HepG2 (cell line): ENCODE data around the gene SMAD6. TPM values are rescaled to one million over a fixed set of nuclear protein-coding genes. Genes with fewer than 3 reads are reported as not detected.

Experiments used
- ASH2L ChIP-seq: fragments of 300-600, 200-600 bp; sonication (generic); IDR thresholded peaks from 2 replicates; pipeline ENCODE4 v1.7.0; 2017; ENCODE audit warnings: low read depth, mild to moderate bottlenecking, moderate library complexity, mixed read lengths, low read length; ENCODE audit not compliant: insufficient read length
- CCAR2 ChIP-seq: fragments of 200-400 bp; formaldehyde crosslinking; optimal IDR thresholded peaks from 2 replicates; pipeline ENCODE3; 2018; ENCODE audit warnings: low read depth, mild to moderate bottlenecking, low read length, moderate library complexity
- DR1 ChIP-seq: sonication (generic); formaldehyde crosslinking; IDR thresholded peaks from 2 replicates; pipeline ENCODE4 v1.8.0; 2021; ENCODE audit warnings: mild to moderate bottlenecking, missing genetic modification reagents, inconsistent platforms
- EP300 ChIP-seq, 3 experiments: sonication (generic) in 1 of 3; formaldehyde crosslinking in 1 of 3; IDR thresholded peaks; 2 replicates each; pipeline versions ENCODE4 v1.5.1 to v1.6.1; 2011 to 2020; ENCODE audit warnings: low read depth in 2 of 3, low read length in 2 of 3, borderline replicate concordance in 1 of 3, improper control_type of control experiment in 1 of 3, mild to moderate bottlenecking in 1 of 3, missing genetic modification reagents in 1 of 3, moderate library complexity in 1 of 3
- ESRRA ChIP-seq: sonication (generic); formaldehyde crosslinking; IDR thresholded peaks from 2 replicates; pipeline ENCODE4 v1.5.1; 2020; ENCODE audit warnings: mild to moderate bottlenecking, low read depth, missing genetic modification reagents
- FOXC1 ChIP-seq: sonication (generic); formaldehyde crosslinking; IDR thresholded peaks from 2 replicates; pipeline ENCODE4 v1.8.0; 2022; ENCODE audit warnings: mild to moderate bottlenecking, missing genetic modification reagents, borderline replicate concordance
- GFI1 ChIP-seq: sonication (generic); formaldehyde crosslinking; IDR thresholded peaks from 2 replicates; pipeline ENCODE4 v1.5.0; 2020; ENCODE audit warnings: missing genetic modification reagents, mild to moderate bottlenecking, borderline replicate concordance
- HMG20A ChIP-seq: IDR thresholded peaks from 2 replicates; pipeline ENCODE4 v1.6.1; 2016; ENCODE audit warnings: borderline replicate concordance
- KDM1A ChIP-seq: IDR thresholded peaks from 2 replicates; pipeline ENCODE4 v1.6.1; 2016; ENCODE audit warnings: missing compliant biosample characterization
- PPARG ChIP-seq: conservative IDR thresholded peaks from 2 replicates; pipeline ENCODE4 v1.6.1; 2016; ENCODE audit warnings: missing biosample characterization, missing genetic modification reagents
- RORA ChIP-seq: sonication (generic); formaldehyde crosslinking; IDR thresholded peaks from 2 replicates; pipeline ENCODE4 v1.5.0; 2020; ENCODE audit warnings: mild to moderate bottlenecking, missing genetic modification reagents, moderate library complexity
- SIN3B ChIP-seq: fragments of 150-350 bp; IDR thresholded peaks from 2 replicates; pipeline ENCODE4 v1.6.1; 2014; ENCODE audit warnings: low read length
- SMAD9 ChIP-seq: sonication (generic); formaldehyde crosslinking; IDR thresholded peaks from 2 replicates; pipeline ENCODE4 v1.5.1; 2020; ENCODE audit warnings: mild to moderate bottlenecking, missing genetic modification reagents
- TAF1 ChIP-seq: sonication (generic); formaldehyde crosslinking; IDR thresholded peaks from 2 replicates; pipeline ENCODE4 v1.4.0; 2020; ENCODE audit warnings: missing genetic modification reagents
- TBX2 ChIP-seq: sonication (generic); formaldehyde crosslinking; IDR thresholded peaks from 2 replicates; pipeline ENCODE4 v1.5.0; 2020; ENCODE audit warnings: missing genetic modification reagents, mild to moderate bottlenecking, borderline replicate concordance
- UBTF ChIP-seq: sonication (generic); formaldehyde crosslinking; IDR thresholded peaks from 2 replicates; pipeline ENCODE4 v1.4.0; 2020; ENCODE audit warnings: mild to moderate bottlenecking, missing genetic modification reagents
- ZBTB14 ChIP-seq: sonication (generic); formaldehyde crosslinking; IDR thresholded peaks from 2 replicates; pipeline ENCODE4 v1.4.0; 2020; ENCODE audit warnings: missing genetic modification reagents
- ZMAT3 ChIP-seq: sonication (generic); formaldehyde crosslinking; conservative IDR thresholded peaks from 2 replicates; pipeline ENCODE4 v1.7.0; 2021; ENCODE audit warnings: missing genetic modification reagents
- ZNF101 ChIP-seq: sonication (generic); formaldehyde crosslinking; IDR thresholded peaks from 2 replicates; pipeline ENCODE4 v1.4.0; 2020; ENCODE audit warnings: mild to moderate bottlenecking, low read depth, missing genetic modification reagents, borderline replicate concordance
- ZNF230 ChIP-seq: sonication (generic); formaldehyde crosslinking; IDR thresholded peaks from 2 replicates; pipeline ENCODE4 v1.4.0; 2020; ENCODE audit warnings: mild to moderate bottlenecking, missing genetic modification reagents
- ZNF256 ChIP-seq: sonication (generic); formaldehyde crosslinking; conservative IDR thresholded peaks from 2 replicates; pipeline ENCODE4 v1.4.0; 2020; ENCODE audit warnings: missing genetic modification reagents
- ZNF260 ChIP-seq: sonication (generic); formaldehyde crosslinking; IDR thresholded peaks from 2 replicates; pipeline ENCODE4 v1.4.0; 2020; ENCODE audit warnings: missing genetic modification reagents, low read depth, mild to moderate bottlenecking, borderline replicate concordance
- ZNF3 ChIP-seq: IDR thresholded peaks from 2 replicates; pipeline ENCODE4 v1.7.0; 2017; ENCODE audit warnings: inconsistent platforms
- ZNF589 ChIP-seq: sonication (generic); formaldehyde crosslinking; conservative IDR thresholded peaks from 2 replicates; pipeline ENCODE4 v1.8.0; 2022; ENCODE audit warnings: mild to moderate bottlenecking, moderate library complexity, missing genetic modification reagents
- polyA plus RNA-seq, 8 experiments: library from polyadenylated mRNA; depleted of rRNA in 3 of 8; stranded (reverse) in 7 of 8; unstranded in 1 of 8; fragments of >200 nt; fragmentation: Illumina TruSeq in 4 of 8; extraction: Trizol in 4 of 8; gene quantifications; 2 replicates each; pipeline versions ENCODE4 v1.2.1 to v1.2.3, GENCODE V29; 2011 to 2016; ENCODE audit warnings: low read depth in 4 of 8, missing spikeins in 1 of 8, mixed read lengths in 1 of 8; ENCODE audit not compliant: insufficient read depth in 1 of 8
- total RNA-seq, 5 experiments: library from RNA; depleted of rRNA; stranded (reverse); fragments of >200 nt; fragmentation: Illumina TruSeq; extraction: Trizol; gene quantifications; 2 replicates each; pipeline ENCODE4 v1.2.3, GENCODE V29; 2016; ENCODE audit warnings: low read depth in 1 of 5
- TF ChIP-seq, protein P1 (sequence below): sonication (generic); formaldehyde crosslinking; IDR thresholded peaks from 2 replicates; pipeline ENCODE4 v1.4.0; 2020; ENCODE audit warnings: low read depth, mild to moderate bottlenecking, missing genetic modification reagents
- TF ChIP-seq, protein P2 (sequence below): sonication (generic); formaldehyde crosslinking; IDR thresholded peaks from 2 replicates; pipeline ENCODE4 v1.9.0; 2021; ENCODE audit warnings: missing genetic modification reagents, mild to moderate bottlenecking, borderline replicate concordance

The SMAD6 gene
- total and polyA plus RNA-seq, 2 of the 13 experiments (the other 11 are each of a cell fraction or from before 2014, with no cell fraction given) = 3.3 to 4.4 TPM

DNA sequence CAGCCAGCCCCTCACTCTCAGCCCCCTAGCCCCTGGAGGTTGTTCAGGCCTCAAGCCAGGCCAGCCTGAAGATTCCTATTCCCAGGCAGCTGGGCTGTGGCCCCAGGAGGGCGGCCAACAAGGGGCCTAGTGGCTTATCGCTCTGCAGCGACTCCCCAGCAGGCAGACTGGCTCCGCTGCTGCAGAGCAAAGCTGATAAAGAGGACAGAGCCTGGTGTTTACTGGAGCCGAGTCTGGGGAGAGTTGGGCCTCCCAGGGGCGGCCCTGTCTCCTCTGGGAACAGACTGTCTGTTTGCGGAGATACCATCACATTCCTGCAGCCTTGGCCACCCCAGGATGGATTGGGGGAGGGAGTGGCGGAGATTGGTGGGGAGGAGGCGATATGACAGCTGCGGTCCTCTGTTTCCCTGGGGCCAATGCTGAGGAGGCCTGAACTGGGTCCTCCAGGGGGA, 22.4 kb upstream of the SMAD6 start (continued):
- TF ChIP-seq UBTF (CRISPR knock-in tag) (peak; percentile 78), TAF1 (CRISPR knock-in tag) (0 out of 2 replicates have a peak, but pooled peaks have one; percentile 22), PPARG (CRISPR knock-in tag) (0 out of 2 replicates have a peak, but pooled peaks have one; percentile 14), GFI1 (CRISPR knock-in tag) (peak; percentile 47), SIN3B (no peak), ZNF230 (CRISPR knock-in tag) (no peak), RORA (no peak), HMG20A (CRISPR knock-in tag) (no peak), ZBTB14 (CRISPR knock-in tag) (no peak), DR1 (no peak), ZNF101 (CRISPR knock-in tag) (no peak), ESRRA (CRISPR knock-in tag) (no peak), ZNF3 (CRISPR knock-in tag) (no peak), FOXC1 (no peak), ZNF256 (CRISPR knock-in tag) (no peak), EP300 (IDR thresholded peaks at IDR 0.05; ENCODE audit: low read depth in 2 of 2, low read length in 2 of 2) (peak in 1 of 2 experiments; percentile 63; a peak in 1 of 4 replicates), EP300 (CRISPR knock-in tag; IDR thresholded peaks at IDR 0.05; ENCODE audit: borderline replicate concordance) (peak; percentile 28; the same call in 1 of the 2 replicates), TBX2 (CRISPR knock-in tag) (peak; percentile 48; the same call in 1 of the 2 replicates), CCAR2 (no peak), ASH2L (peak; percentile 22), ZNF589 (CRISPR knock-in tag) (no peak), ZMAT3 (no peak), SMAD9 (no peak), KDM1A (CRISPR knock-in tag) (no peak), ZNF260 (CRISPR knock-in tag) (no peak)
- TF ChIP-seq, protein P1, sequence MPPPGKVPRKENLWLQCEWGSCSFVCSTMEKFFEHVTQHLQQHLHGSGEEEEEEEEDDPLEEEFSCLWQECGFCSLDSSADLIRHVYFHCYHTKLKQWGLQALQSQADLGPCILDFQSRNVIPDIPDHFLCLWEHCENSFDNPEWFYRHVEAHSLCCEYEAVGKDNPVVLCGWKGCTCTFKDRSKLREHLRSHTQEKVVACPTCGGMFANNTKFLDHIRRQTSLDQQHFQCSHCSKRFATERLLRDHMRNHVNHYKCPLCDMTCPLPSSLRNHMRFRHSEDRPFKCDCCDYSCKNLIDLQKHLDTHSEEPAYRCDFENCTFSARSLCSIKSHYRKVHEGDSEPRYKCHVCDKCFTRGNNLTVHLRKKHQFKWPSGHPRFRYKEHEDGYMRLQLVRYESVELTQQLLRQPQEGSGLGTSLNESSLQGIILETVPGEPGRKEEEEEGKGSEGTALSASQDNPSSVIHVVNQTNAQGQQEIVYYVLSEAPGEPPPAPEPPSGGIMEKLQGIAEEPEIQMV (CRISPR knock-in tag) = no peak
- TF ChIP-seq, protein P2, sequence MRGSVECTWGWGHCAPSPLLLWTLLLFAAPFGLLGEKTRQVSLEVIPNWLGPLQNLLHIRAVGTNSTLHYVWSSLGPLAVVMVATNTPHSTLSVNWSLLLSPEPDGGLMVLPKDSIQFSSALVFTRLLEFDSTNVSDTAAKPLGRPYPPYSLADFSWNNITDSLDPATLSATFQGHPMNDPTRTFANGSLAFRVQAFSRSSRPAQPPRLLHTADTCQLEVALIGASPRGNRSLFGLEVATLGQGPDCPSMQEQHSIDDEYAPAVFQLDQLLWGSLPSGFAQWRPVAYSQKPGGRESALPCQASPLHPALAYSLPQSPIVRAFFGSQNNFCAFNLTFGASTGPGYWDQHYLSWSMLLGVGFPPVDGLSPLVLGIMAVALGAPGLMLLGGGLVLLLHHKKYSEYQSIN = no peak
